ENCODE data around the gene LYPLA2. TPM values are rescaled to one million over a fixed set of nuclear protein-coding genes. Genes with fewer than 3 reads are reported as not detected.
"Not testable (repeated sequence)": the region's sequence is repeated elsewhere in the genome, so short reads cannot be mapped to it uniquely, and the experiment has no call there.

The LYPLA2 gene
- total and polyA plus RNA-seq, 7 experiments from 2014 or later, result 40.7 to 124 (median 56.2) TPM

GRCh38 chr1:23802809-23803342, 11.9 kb downstream of the LYPLA2 start:
- CTCF ChIA-PET, result interaction anchor here (0.8 to 3.0 kb wide), 3 partner anchors 8 to 114 kb away, joined by 3 to 14 read pairs (median 9); no protein-coding TSS in a partner anchor
- H3K27ac Mint-ChIP-seq, result peak overlapping the region in 6 of 9 donors; percentile 59 to 92 (median 86)
- H3K9me3 Mint-ChIP-seq; H3K27ac ChIP-seq (ENCODE audit: low read depth, low read length); DNase-seq; H3K27me3 Mint-ChIP-seq; intact Hi-C loops (cut with micrococcal nuclease); ATAC-seq; H3K4me3 ChIP-seq (ENCODE audit: low read length); H3K9me3 ChIP-seq (ENCODE audit: control insufficient read depth in 2 of 3, low read length in 3 of 3); H3K27me3 ChIP-seq (ENCODE audit: control insufficient read depth in 2 of 2, insufficient read depth in 2 of 2, low read length in 2 of 2): not testable (repeated sequence)
- Histone ChIP-seq H3K4me1 (ENCODE audit: control insufficient read depth in 2 of 2, insufficient read depth in 2 of 2, low read length in 2 of 2) (peaks cover 7 to 15% of the 10 kb centered on the region in 2 donors), H3K36me3 (ENCODE audit: control insufficient read depth in 2 of 3, insufficient read depth in 3 of 3, low read length in 3 of 3) (peaks cover 0 to 20% (median 0%) of the 10 kb centered on the region in 3 experiments)
- H3K4me1 Mint-ChIP-seq, result peaks cover 6 to 31% (median 20%) of the 10 kb centered on the region in 7 donors
- POLR2A ChIA-PET, result interaction anchor here (1.0 to 7.3 kb wide), 6 partner anchors 9 to 177 kb away, joined by 3 to 53 read pairs (median 28); partner anchors contain the start of genes HMGCL, LYPLA2, PITHD1 and SRSF10
- peak overlapping the region in 1 of 10 donors; percentile 66 for H3K4me3 Mint-ChIP-seq
- H3K36me3 Mint-ChIP-seq, result peaks cover 0 to 15% (median 0%) of the 10 kb centered on the region in 5 donors

GRCh38 chr1:23803674-23804073, 12.7 kb downstream of the LYPLA2 start:
- Mint-ChIP-seq H3K4me3 (no peak overlapping the region), H3K36me3 (peaks cover 0 to 15% (median 0%) of the 10 kb centered on the region in 5 donors), H3K4me1 (peaks cover 6 to 29% (median 20%) of the 10 kb centered on the region in 7 donors), H3K27ac (peak overlapping the region in 3 of 9 donors; percentile 49 to 65 (median 59)), H3K9me3 (no peaks in the 10 kb centered on the region), H3K27me3 (no peaks in the 10 kb centered on the region)
- CTCF ChIA-PET, result interaction anchor here (3.0 kb wide), 1 partner anchor 113 kb away, joined by 14 read pairs; no protein-coding TSS in a partner anchor
- Histone ChIP-seq H3K27me3 (ENCODE audit: control insufficient read depth in 2 of 2, insufficient read depth in 2 of 2, low read length in 2 of 2) (no peaks in the 10 kb centered on the region), H3K27ac (ENCODE audit: low read depth, low read length) (no peak overlapping the region), H3K9me3 (ENCODE audit: control insufficient read depth in 2 of 3, low read length in 3 of 3) (no peaks in the 10 kb centered on the region), H3K4me1 (ENCODE audit: control insufficient read depth in 2 of 2, insufficient read depth in 2 of 2, low read length in 2 of 2) (peaks cover 7 to 15% of the 10 kb centered on the region in 2 donors), H3K4me3 (ENCODE audit: low read length) (no peak overlapping the region), H3K36me3 (ENCODE audit: control insufficient read depth in 2 of 3, insufficient read depth in 3 of 3, low read length in 3 of 3) (peaks cover 0 to 26% (median 0%) of the 10 kb centered on the region in 3 experiments)
- DNase-seq (no peak), ATAC-seq (no peak)
- POLR2A ChIA-PET, result no interaction called here
- intact Hi-C loops (cut with micrococcal nuclease), result no loop called here

GRCh38 chr1:23804183-23804835, 13.4 kb downstream of the LYPLA2 start:
- no peaks in the 10 kb centered on the region for H3K9me3 Mint-ChIP-seq
- peaks cover 0 to 15% (median 0%) of the 10 kb centered on the region in 5 donors for H3K36me3 Mint-ChIP-seq
- H3K4me1 Mint-ChIP-seq, result peaks cover 6 to 24% (median 20%) of the 10 kb centered on the region in 7 donors
- no peak overlapping the region for H3K27ac ChIP-seq (ENCODE audit: low read depth, low read length)
- DNase-seq (no peak), ATAC-seq (no peak)
- CTCF ChIA-PET, result interaction anchor here (3.0 kb wide), 1 partner anchor 112 kb away, joined by 14 read pairs; no protein-coding TSS in a partner anchor
- no peaks in the 10 kb centered on the region for H3K27me3 Mint-ChIP-seq
- peaks cover 7 to 12% of the 10 kb centered on the region in 2 donors for H3K4me1 ChIP-seq (ENCODE audit: control insufficient read depth in 2 of 2, insufficient read depth in 2 of 2, low read length in 2 of 2)
- H3K27me3 ChIP-seq (ENCODE audit: control insufficient read depth in 2 of 2, insufficient read depth in 2 of 2, low read length in 2 of 2), result no peaks in the 10 kb centered on the region
- no peak overlapping the region for H3K4me3 ChIP-seq (ENCODE audit: low read length)
- H3K27ac Mint-ChIP-seq, result peak overlapping the region in 4 of 9 donors; percentile 2 to 69 (median 62)
- no peaks in the 10 kb centered on the region for H3K9me3 ChIP-seq (ENCODE audit: control insufficient read depth in 2 of 3, low read length in 3 of 3)
- intact Hi-C loops (cut with micrococcal nuclease), result no loop called here
- POLR2A ChIA-PET, result interaction anchor here (0.6 kb wide), 1 partner anchor 120 kb away, joined by 3 read pairs; no protein-coding TSS in a partner anchor
- peak overlapping the region in 1 of 10 donors; percentile 20 for H3K4me3 Mint-ChIP-seq
- peaks cover 0 to 26% (median 0%) of the 10 kb centered on the region in 3 experiments for H3K36me3 ChIP-seq (ENCODE audit: control insufficient read depth in 2 of 3, insufficient read depth in 3 of 3, low read length in 3 of 3)

GRCh38 chr1:23805025-23805424, 14.1 kb downstream of the LYPLA2 start:
- H3K27ac ChIP-seq (ENCODE audit: low read depth, low read length), result no peak overlapping the region
- H3K4me3 ChIP-seq (ENCODE audit: low read length), result no peak overlapping the region
- CTCF ChIA-PET, result interaction anchor here (0.7 kb wide), 1 partner anchor 113 kb away, joined by 4 read pairs; no protein-coding TSS in a partner anchor

GRCh38 chr1:23806280-23806679, 15.3 kb downstream of the LYPLA2 start:
- H3K4me1 ChIP-seq (ENCODE audit: control insufficient read depth in 2 of 2, insufficient read depth in 2 of 2, low read length in 2 of 2), result peaks cover 4 to 15% of the 10 kb centered on the region in 2 donors
- Mint-ChIP-seq H3K4me1 (peaks cover 15 to 28% (median 24%) of the 10 kb centered on the region in 7 donors), H3K27ac (peak overlapping the region in 2 of 9 donors; percentile 22 to 41), H3K4me3 (no peak overlapping the region), H3K36me3 (peaks cover 0 to 17% (median 1%) of the 10 kb centered on the region in 5 donors), H3K9me3 (no peaks in the 10 kb centered on the region), H3K27me3 (no peaks in the 10 kb centered on the region)
- H3K27me3 ChIP-seq (ENCODE audit: control insufficient read depth in 2 of 2, insufficient read depth in 2 of 2, low read length in 2 of 2), result no peaks in the 10 kb centered on the region
- POLR2A ChIA-PET, result no interaction called here
- CTCF ChIA-PET, result interaction anchor here (1.6 kb wide), 1 partner anchor 110 kb away, joined by 9 read pairs; no protein-coding TSS in a partner anchor
- H3K27ac ChIP-seq (ENCODE audit: low read depth, low read length), result no peak overlapping the region
- intact Hi-C loops (cut with micrococcal nuclease), result no loop called here
- no peaks in the 10 kb centered on the region for H3K9me3 ChIP-seq (ENCODE audit: control insufficient read depth in 2 of 3, low read length in 3 of 3)
- no peak for ATAC-seq
- DNase-seq, result no peak
- peaks cover 0 to 20% (median 0%) of the 10 kb centered on the region in 3 experiments for H3K36me3 ChIP-seq (ENCODE audit: control insufficient read depth in 2 of 3, insufficient read depth in 3 of 3, low read length in 3 of 3)
- H3K4me3 ChIP-seq (ENCODE audit: low read length), result no peak overlapping the region

More at GRCh38 chr1:23805025-23805424, 14.1 kb downstream of the LYPLA2 start:
- Mint-ChIP-seq H3K4me1 (peaks cover 3 to 23% (median 22%) of the 10 kb centered on the region in 7 donors), H3K27ac (peak overlapping the region in 6 of 9 donors; percentile 5 to 83 (median 16)), H3K27me3 (no peaks in the 10 kb centered on the region), H3K9me3 (no peaks in the 10 kb centered on the region), H3K4me3 (peak overlapping the region in 1 of 10 donors; percentile 2), H3K36me3 (peaks cover 0 to 15% (median 0%) of the 10 kb centered on the region in 5 donors)
- Histone ChIP-seq H3K27me3 (ENCODE audit: control insufficient read depth in 2 of 2, insufficient read depth in 2 of 2, low read length in 2 of 2) (no peaks in the 10 kb centered on the region), H3K4me1 (ENCODE audit: control insufficient read depth in 2 of 2, insufficient read depth in 2 of 2, low read length in 2 of 2) (peaks cover 7 to 10% of the 10 kb centered on the region in 2 donors), H3K36me3 (ENCODE audit: control insufficient read depth in 2 of 3, insufficient read depth in 3 of 3, low read length in 3 of 3) (peaks cover 0 to 26% (median 0%) of the 10 kb centered on the region in 3 experiments), H3K9me3 (ENCODE audit: control insufficient read depth in 2 of 3, low read length in 3 of 3) (no peaks in the 10 kb centered on the region)
- ATAC-seq, result no peak
- no peak for DNase-seq
- intact Hi-C loops (cut with micrococcal nuclease), result no loop called here
- POLR2A ChIA-PET, result interaction anchor here (0.6 kb wide), 2 partner anchors 26 to 119 kb away, joined by 3 read pairs; no protein-coding TSS in a partner anchor

GRCh38 chr1:23807453-23807852, 16.5 kb downstream of the LYPLA2 start:
- no peaks in the 10 kb centered on the region for H3K9me3 Mint-ChIP-seq
- no peaks in the 10 kb centered on the region for H3K27me3 ChIP-seq (ENCODE audit: control insufficient read depth in 2 of 2, insufficient read depth in 2 of 2, low read length in 2 of 2)
- H3K36me3 ChIP-seq (ENCODE audit: control insufficient read depth in 2 of 3, insufficient read depth in 3 of 3, low read length in 3 of 3), result peaks cover 0 to 27% (median 0%) of the 10 kb centered on the region in 3 experiments
- H3K4me1 Mint-ChIP-seq, result peaks cover 15 to 29% (median 18%) of the 10 kb centered on the region in 7 donors
- no peaks in the 10 kb centered on the region for H3K9me3 ChIP-seq (ENCODE audit: control insufficient read depth in 2 of 3, low read length in 3 of 3)
- ChIA-PET CTCF (interaction anchor here (0.9 to 1.6 kb wide), 3 partner anchors 10 to 109 kb away, joined by 3 to 9 read pairs (median 4); no protein-coding TSS in a partner anchor), POLR2A (no interaction called here)
- no peaks in the 10 kb centered on the region for H3K27me3 Mint-ChIP-seq
- no peak overlapping the region for H3K27ac ChIP-seq (ENCODE audit: low read depth, low read length)
- DNase-seq (no peak), ATAC-seq (peak; percentile 56)
- no peak overlapping the region for H3K4me3 Mint-ChIP-seq
- H3K36me3 Mint-ChIP-seq, result peaks cover 0 to 22% (median 2%) of the 10 kb centered on the region in 5 donors
- intact Hi-C loops (cut with micrococcal nuclease), result no loop called here
- no peak overlapping the region for H3K4me3 ChIP-seq (ENCODE audit: low read length)
- H3K4me1 ChIP-seq (ENCODE audit: control insufficient read depth in 2 of 2, insufficient read depth in 2 of 2, low read length in 2 of 2), result peaks cover 0 to 10% of the 10 kb centered on the region in 2 donors
- peak overlapping the region in 3 of 9 donors; percentile 32 to 84 (median 70) for H3K27ac Mint-ChIP-seq
